Activated CD4-positive, alpha-beta T cell treated with anti-CD3 and anti-CD28 coated beads, Interleukin-2, amount 50 U/mL, for 1 hour (primary cell): ENCODE data around the gene ADA.
A peak's percentile ranks its signal among the peaks of the same experiment; 100 is the strongest.

Experiments
- DNase-seq: peaks from one replicate; pipeline ENCODE4 v3.0.0-alpha.2; 2020

Gene ADA

DNA sequence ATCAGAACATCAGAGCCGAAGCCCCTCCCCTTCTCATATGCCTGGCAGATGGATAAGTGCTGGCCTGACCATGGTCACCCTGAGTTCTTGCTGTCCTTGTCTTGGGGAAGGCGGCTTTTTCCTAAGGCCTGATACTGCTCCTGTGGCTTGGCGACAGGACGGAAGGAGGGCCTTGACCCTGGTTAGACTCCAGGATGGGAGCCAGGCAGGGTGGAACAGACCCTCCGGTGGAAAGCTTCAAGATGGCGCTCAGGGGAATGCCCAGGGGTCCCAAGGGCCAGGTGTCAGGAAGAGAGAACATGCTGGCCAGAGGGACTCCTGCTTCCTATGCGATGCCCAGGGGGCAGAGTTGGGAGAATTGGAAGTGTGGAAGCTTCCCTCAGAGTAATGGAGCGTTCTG lies 29.6 kb downstream of the ADA start:
- no peak for DNase-seq

DNA sequence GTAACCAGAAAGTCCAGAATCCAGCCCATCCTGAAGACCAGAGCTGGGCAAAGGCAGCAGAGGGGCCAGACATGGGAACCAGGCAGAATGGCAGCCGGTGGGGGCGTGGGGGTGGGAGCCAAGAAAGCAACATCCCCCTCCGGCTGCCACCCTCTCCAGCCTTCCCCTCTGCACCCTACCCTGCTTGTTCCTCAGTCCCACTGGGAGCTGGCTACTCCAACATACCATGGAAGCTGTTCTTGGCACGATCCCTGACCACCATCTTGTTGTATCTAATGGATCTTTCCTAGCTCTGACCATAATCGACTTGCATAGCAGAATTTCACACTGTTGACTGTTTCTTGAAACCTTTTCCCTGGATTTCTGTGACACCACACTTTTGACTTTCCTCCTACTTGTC lies 30.2 kb downstream of the ADA start:
- no peak for DNase-seq

- DNase-seq, result no peak
Measured at GRCh38 chr20:44620030-44620429, 31.5 kb downstream of the ADA start.

DNA sequence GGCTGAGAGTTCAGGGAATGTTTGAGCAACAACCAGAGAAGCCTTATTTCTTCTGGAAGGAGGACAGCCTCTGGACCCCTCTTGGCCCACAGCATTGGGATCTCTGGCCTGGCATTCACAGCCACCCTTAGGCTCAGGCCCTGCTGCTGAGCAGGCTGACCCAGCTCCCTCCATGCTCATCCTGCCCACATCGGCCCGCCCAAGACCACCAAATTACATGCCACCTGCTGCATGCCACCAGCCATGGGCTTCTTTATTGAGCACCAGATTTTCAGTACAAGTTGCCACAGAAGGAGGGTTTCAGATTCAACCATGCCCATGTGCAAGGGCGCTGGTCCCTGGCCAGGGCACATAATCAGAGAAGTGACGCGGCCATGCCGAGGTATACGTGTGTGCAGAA lies 32.2 kb downstream of the ADA start:
- DNase-seq, result no peak

- peak; percentile 42 for DNase-seq
Measured at GRCh38 chr20:44618318-44618731, 33.2 kb downstream of the ADA start.

DNA sequence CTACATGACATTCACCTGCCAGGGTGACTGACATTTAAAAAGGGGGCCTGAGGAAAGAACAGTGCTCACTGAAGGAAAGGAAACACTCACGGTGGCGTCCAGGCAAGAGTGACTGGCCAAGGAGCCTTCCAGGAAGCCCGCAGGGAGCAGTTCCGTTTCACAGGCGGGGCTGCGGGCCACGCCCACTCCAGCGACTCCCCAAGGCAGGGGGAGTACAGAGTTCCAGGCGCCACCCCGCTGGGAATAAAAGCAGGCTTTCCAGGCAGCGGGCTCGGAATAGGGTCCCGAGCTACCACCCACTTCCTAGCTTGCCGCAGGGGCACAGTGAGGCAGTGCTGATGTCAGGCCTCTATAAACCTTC lies 34.9 kb downstream of the ADA start:
- DNase-seq, result no peak

GRCh38 chr20:44615876-44616603 lies 35.5 kb downstream of the ADA start:
- DNase-seq, result no peak

DNA sequence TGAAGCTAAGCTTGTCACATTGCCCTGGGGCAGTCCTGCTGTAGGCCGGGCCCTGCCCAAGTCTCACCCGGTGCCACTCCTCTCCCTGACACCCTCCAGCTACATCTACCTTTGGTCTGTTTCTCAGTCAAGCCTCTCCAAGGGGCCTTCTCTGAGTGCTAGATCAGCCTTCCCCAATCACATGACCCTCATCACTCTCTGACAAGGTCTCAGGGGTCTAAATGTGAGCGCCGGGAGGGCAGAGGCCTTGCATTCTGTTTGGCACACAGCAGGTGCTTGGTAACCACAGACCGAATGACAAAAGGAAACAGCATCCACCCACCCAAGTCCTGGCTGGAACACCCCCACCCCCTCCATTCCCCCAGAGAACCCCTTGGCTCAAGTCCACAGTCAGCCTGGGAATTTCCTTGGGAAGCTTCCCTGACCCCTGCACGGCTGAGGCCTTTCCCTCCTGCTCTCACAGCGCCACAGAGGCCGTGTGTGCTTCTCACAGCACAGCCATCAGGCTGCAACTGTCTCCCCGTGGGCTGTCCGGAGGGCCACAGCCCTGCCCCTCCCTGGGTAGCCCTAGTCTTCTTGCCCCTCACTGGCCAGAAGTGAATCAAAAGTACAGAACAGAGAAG lies 36.2 kb downstream of the ADA start:
- DNase-seq, result no peak

- DNase-seq, result no peak
Measured at GRCh38 chr20:44614525-44614924, 37.0 kb downstream of the ADA start.

DNA sequence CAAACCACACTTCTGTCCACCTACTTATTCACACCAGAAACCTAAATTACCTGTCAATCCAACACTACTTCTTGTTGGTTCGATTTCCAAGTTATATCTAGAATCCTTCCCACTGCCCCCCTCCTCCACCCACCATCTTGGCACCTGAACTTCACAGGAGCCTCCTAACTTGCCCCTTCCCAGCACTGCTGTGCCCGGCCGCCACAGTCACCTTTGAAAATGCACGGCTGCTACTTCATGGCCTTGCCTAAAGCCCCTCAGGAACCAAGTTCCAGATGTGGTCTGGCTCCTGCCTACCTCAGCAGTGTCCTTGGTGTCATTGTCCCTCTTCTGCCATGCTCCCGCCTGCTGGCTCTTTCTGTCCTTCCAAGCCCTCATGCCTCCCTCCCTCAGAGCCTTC lies 37.9 kb downstream of the ADA start:
- DNase-seq, result no peak

GRCh38 chr20:44610313-44610962 lies 41.1 kb downstream of the ADA start:
- DNase-seq, result peak; percentile 15

DNA sequence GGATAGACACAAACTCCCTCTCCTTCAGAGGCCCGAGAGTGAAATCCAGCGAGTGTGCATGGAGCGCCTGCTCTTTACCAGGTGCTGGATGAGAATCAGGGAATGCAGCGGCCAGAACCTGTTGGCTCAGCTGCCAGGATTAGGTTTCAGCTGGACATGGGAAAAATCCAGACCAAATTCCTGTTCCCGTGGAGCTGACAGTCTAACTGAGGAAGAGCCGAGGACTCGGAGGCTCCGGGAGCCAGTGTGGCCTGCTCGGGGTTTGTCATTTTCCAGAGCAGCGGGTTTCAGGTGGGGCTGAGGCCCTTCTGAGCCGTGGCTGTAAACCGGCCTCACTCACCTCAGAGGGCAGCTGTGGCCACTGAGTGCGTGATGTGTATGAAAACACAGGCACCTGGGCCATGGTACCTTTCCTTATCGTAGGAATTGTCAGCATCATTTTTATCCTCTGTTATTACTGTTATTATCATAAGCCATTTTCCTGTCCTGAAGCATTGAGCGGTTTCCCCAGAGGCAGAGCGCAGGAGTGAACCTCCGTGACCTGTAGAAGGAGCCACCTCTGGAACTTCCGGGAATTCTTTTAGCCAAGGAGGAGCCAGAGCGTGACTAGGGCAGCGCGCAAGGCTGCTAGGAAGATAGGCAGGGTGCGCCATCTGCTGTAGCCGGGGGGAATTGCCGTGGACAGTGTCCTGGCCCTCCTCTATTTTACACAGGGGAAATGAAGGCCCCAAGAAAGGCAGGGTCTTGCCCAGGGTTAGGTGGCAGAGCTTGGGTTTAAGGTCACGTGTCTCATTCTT lies 41.8 kb downstream of the ADA start:
- DNase-seq, result peak; percentile 83

- DNase-seq, result no peak
Measured at GRCh38 chr20:44609006-44609515, 42.4 kb downstream of the ADA start.

GRCh38 chr20:44606725-44607441 lies 44.6 kb downstream of the ADA start:
- DNase-seq, result no peak

DNA sequence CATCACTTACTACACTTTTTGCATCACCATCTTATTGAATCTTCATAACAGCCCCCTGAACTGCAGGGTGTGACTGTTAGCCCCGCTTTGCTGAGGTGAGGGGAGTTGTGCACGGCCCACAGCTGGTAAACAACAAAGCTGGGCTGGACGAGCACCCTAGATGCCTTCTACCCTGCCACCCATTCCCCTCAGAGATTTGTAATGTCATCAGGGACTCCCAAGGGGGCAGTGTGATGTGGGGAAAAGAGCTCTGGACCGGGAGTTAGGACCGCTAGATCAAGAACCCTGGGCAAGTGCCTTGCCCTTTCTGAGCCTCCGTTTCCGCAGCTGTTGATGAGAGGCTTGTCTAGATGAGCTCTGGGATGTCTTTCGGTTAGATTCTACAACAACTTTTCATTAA lies 48.2 kb downstream of the ADA start:
- no peak for DNase-seq

DNA sequence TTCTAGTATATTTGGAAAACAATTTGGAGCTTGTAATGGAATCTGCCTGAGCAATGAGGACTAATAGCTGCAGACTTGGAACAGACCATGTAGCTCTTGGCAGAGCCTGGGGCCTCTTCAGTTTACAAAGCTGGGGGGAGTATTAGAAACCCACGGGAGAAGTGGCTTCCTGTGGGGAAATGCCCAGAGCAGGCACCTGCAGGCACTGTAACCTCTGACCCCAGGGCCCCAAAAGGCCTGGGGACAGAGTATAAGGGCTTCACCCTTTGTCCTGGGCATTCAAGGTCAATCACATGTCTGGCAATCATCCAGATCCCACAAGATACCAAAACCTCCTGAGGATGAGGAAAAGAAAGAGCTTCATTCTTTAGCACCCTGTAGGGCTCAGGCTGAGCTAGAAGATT lies 49.7 kb downstream of the ADA start:
- DNase-seq, result no peak

GRCh38 chr20:44601236-44601671 lies 50.2 kb downstream of the ADA start:
- DNase-seq, result no peak

- no peak for DNase-seq
Measured at GRCh38 chr20:44600758-44601201, 50.7 kb downstream of the ADA start.

- DNase-seq, result no peak
Measured at GRCh38 chr20:44600301-44600700, 51.2 kb downstream of the ADA start.

DNA sequence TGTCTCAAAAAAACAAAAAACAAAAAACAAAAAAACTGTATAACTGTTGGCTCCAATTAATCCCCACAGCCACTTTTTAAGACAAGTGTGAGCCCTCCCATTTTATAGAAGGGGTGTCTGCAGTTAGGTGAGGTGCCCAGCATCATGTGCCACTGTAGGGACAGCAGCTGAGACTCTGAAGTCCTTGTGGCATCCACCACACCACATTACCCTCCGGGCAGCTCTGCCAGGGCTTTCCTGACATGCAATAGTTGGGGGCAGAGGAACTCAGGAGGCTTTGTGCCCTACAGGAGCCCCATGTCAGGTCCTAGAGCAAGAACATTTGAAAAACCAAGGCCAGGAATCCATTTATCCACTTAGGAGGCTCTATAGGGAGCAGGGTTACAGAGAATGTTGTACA lies 51.8 kb downstream of the ADA start:
- no peak for DNase-seq

- no peak for DNase-seq
Measured at GRCh38 chr20:44598423-44599305, 52.8 kb downstream of the ADA start.
